CD4-positive, alpha-beta T cell treated with Interleukin-15 for 4 hours (primary cell): ENCODE results near the gene SLC37A1.
"Not testable (repeated sequence)": the region's sequence is repeated elsewhere in the genome, so short reads cannot be mapped to it uniquely, and the experiment has no call there.

Experiments
- DNase-seq: peaks from one replicate; pipeline ENCODE4 v3.0.0-alpha.2; 2020; ENCODE audit warnings: low spot score

Gene SLC37A1

GRCh38 chr21:42513151-42513984 is at the start of gene SLC37A1:
TSS of gene SLC37A1 (plus strand) at chr21:42513852. CDS start at chr21:42518455, 4,603 bp downstream.
- DNase-seq, result peak; percentile 12

- DNase-seq, result peak; percentile 79
These were observed 49.7 kb upstream of the SLC37A1 start for GRCh38 chr21:42463861-42464515.

DNA sequence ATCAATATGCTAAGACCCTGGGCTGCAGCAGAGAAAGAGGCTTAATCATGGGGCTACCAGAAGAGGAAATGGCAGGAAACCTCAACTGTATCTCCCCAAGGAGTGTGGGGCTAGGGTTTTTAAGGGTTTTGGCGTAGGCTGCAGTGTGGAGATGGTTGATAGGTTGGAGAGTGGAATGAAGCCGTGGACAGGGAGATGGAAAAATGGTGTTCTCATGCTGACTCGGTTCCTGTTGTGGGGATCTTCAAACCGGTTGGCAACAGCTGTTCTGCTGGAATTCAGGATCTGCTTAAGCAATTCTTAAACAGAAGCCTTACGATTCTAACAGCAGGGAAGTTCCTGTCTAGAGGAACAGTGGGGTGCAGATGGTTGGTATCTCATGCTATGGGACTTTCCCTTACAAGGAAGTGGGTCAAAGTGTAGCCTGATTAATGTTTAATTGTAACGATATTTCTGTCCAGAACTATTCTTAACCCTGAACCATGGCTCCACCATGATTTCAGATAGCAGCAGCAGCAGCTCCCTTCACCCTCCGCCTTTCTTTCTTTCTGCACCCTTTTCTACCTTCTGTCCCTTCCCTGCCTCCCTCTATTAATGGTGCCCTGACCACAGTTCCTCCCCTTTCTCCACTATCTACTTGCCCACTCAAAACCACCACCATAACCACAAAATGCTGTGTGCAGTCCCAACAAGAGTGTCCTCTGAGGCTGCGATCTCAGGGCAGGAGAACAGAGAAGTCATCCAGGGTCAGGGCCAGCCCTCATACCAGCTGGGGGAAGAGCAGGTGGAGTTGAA is 48.4 kb upstream of the SLC37A1 start:
- no peak for DNase-seq

DNA sequence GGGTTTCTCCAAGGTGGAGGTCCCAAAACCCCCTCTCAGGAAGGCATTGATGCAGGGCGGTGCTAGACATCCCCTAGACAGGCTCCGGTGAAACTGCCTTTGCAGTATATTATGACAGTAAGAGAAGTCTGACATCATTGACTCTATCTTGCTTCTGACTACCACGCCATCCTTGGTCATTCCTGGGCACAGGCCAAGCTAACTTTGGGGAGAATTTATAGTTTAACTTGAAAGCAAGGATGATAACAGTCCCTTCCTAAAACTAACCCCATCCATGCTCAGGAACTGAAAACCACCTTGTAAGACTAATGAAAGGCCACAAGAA is 47.9 kb upstream of the SLC37A1 start:
- no peak for DNase-seq

GRCh38 chr21:42466700-42467099 is 47.0 kb upstream of the SLC37A1 start:
- DNase-seq, result no peak

GRCh38 chr21:42467140-42467983 is 46.3 kb upstream of the SLC37A1 start:
- DNase-seq, result no peak

DNA sequence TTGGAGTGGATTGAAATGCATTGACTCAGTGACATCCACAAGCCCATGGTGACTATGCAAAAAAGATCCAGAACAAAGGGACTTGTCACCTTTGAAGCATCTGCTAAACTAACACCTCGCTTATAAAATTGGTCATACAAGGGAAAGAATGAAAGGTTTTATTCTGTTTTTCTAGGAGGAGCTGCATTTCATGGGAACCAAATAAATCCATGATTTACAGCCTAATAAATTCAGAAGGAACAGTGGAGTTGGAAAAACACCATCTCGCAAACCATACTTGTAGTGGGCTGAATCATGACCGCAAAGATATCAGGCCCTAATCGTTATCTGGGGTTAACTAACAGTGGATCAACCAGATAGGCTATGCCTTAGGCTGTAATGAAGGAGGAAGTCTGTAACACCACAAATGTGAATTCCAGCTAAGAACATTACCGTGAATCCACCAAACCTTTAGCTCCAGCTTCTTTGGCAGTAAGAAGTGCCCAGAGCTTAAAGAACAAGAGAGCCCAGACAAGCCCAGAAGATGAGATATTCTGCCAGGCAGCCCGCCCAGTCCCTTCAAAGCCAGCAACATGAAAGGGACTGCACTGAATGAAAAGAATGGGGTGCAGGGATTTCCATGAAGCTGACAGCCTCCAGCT is 45.0 kb upstream of the SLC37A1 start:
- DNase-seq, result no peak

GRCh38 chr21:42469272-42469671 is 44.4 kb upstream of the SLC37A1 start:
- no peak for DNase-seq

DNA sequence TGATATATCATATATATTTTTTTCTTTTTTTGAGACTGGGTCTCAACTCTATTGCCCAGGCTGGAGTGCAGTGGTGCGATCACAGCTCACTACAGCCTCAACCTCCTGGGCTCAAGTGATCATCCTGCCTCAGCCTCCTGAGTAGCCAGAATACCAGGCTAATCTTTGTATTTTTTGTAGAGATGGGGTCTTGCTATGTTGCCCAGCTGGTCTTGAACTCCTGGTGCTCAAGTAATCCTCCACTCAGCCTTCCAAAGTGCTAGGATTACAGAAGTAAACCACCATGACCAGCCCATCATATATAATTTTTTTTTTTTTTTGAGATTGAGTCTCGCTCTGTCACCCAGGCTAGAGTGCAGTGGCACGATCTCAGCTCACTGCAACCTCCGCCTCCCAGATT is 43.9 kb upstream of the SLC37A1 start:
- DNase-seq, result not testable (repeated sequence)

GRCh38 chr21:42471206-42471605 is 42.4 kb upstream of the SLC37A1 start:
- DNase-seq, result no peak

- DNase-seq, result no peak
These were observed 41.8 kb upstream of the SLC37A1 start for GRCh38 chr21:42471716-42472330.

DNA sequence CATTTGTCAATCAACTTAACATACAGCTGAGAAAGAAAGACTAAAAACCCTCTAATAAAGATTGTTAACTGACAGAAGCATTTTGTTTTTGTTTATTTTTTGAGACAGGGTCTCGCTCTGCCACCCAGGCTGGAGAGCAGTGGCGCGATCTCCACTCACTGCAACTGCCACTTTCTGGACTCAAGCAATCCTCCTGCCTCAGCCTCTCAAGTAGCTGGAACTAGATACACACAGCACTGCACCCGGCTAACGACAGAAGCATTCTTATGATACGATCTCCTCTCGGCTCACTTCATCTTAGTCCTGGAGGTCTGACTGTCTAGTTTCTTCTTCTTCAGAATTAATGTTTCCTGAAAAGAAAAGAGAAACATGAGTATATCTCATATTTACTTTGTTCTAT is 41.1 kb upstream of the SLC37A1 start:
- DNase-seq, result no peak

DNA sequence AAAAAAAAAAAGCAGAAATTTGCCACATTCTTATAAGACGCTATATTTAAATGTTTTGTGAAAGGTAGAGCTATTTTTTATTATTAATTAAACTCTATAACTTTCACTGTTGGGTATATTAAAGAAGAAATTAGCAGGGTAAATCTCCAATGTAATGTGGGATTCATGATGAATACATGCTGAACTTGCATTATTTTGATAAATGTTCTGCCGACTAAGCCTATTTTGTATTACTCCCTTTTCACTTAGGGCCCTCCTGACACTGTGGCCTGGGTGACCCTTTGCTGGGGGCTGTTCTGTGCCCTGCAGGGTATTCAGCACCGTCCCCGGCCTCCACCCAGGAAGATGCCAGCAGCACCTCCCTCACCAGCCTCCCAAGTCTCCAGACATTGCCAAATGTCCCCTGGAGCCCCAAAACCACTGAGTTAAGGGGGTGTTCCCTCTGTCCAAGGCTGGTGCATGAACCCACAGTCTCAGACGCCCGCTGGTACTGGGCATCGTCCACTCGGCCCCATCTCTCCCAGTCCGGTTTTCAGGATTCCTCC is 40.1 kb upstream of the SLC37A1 start:
- no peak for DNase-seq

GRCh38 chr21:42474043-42474831 is 39.4 kb upstream of the SLC37A1 start:
- DNase-seq, result no peak

- no peak for DNase-seq
These were observed 38.6 kb upstream of the SLC37A1 start for GRCh38 chr21:42475036-42475435.

DNA sequence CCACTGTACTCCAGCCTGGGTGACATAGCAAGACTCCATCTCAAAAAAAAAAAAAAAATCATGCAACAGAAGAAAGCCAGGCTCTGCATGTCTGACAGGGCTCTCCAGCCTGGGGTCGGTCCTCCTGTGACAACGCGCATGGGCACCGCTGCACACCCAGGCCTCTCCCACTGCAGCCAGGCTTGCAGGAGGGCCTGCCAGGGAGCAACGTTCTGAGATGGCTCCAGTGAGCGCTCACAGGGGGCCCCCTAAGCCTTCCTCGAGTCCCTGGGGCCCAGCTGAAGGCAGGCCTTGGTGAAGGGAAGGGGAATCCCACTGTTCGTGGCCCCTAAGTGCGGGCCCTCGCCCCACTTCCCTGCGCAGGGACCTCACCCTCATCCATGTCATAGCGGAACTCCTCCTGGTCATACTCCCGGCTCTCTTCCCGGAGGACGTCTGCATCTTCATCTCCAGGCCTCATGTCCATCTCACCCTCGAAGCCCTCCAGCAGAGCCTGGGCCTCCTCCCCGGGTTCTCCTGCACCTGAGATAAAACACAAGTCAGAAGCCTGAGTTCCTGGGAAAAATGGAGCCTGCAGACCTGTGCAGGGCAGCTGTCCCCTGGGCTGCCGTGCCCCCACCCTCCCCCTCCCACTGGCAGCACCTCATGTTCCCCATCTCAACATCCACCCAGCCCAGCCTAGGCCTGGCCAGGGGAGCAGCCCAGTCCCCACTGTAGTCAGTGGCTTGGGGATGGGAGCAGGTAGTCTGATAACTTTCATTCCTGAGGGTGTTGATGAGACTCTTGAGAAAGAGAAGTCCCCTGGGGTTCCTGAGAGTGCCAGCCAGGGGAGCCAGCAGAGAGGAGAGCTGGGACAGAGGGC is 37.9 kb upstream of the SLC37A1 start:
- no peak for DNase-seq

- no peak for DNase-seq
These were observed 37.0 kb upstream of the SLC37A1 start for GRCh38 chr21:42476388-42477331.

DNA sequence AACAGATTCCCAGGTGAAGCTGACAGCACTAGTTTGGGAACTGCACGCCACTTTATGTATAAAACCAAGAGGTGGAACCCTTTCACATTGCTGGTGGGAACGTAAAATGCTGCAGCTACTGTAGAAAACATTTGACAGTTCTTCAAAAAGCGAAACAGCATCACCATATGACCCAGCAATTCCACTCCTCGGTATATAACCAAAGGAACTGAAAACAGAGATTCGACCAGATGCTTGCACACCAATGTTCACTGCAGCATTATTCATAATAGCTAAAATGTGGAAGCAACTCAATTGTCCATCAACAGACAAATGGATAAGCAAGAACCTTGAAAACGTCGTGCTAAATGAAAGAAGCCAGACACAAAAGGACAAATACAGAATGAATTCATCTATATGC is 35.1 kb upstream of the SLC37A1 start:
- no peak for DNase-seq
